T-helper 1 cell treated with Interleukin-12 subunit alpha and Interleukin-12 subunit beta and Interleukin-4 antibody, amounts not matched to agents 30 μg/mL and 1 μg/mL, for 36 hours (primary cell): ENCODE results near the gene LTB4R.

Source experiments
- H3K27ac Mint-ChIP-seq: one replicate; pipeline ENCODE4 v1.8.0; 2021; ENCODE audit warnings: mild to moderate bottlenecking, mixed read lengths
- H3K27me3 Mint-ChIP-seq: one replicate; pipeline ENCODE4 v1.8.0; 2021; ENCODE audit warnings: low read depth, mixed read lengths
- H3K36me3 Mint-ChIP-seq: one replicate; pipeline ENCODE4 v1.8.0; 2021; ENCODE audit warnings: low read depth, mixed read lengths
- H3K4me1 Mint-ChIP-seq: one replicate; pipeline ENCODE4 v1.8.0; 2021; ENCODE audit warnings: low read depth, mixed read lengths
- H3K4me3 Mint-ChIP-seq: one replicate; pipeline ENCODE4 v1.8.0; 2021; ENCODE audit warnings: mild to moderate bottlenecking, moderate library complexity, mixed read lengths
- H3K9me3 Mint-ChIP-seq: one replicate; pipeline ENCODE4 v1.8.0; 2021; ENCODE audit warnings: mixed read lengths

The LTB4R gene

DNA sequence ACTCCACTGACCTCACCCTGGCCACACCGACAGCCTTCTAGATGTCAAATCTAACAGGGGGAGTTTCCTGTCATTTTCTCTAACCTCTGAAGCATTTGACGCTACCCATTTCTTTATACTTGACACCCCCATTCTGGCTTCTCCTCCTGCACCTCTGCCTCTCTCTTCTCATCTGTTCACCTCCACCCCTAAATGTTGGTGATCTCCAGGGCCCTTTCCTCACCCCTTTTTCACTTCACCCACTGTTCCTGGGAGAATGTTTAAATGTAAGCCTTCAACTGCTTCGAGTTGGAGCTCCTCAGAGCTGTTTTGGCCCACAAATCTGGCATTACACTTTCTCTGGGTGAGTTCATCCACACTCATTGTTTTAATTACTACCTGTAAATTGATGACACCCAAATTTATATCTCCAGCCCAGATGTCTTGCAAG lies 39.5 kb upstream of the LTB4R start:
- H3K27me3 Mint-ChIP-seq, result no peaks in the 10 kb centered on the region
- H3K27ac Mint-ChIP-seq, result peak overlapping the region; percentile 96
- H3K9me3 Mint-ChIP-seq, result no peaks in the 10 kb centered on the region
- peaks cover 15% of the 10 kb centered on the region for H3K36me3 Mint-ChIP-seq
- H3K4me1 Mint-ChIP-seq, result peaks cover 40% of the 10 kb centered on the region
- H3K4me3 Mint-ChIP-seq, result peak overlapping the region; percentile 93

GRCh38 chr14:24272467-24272866 lies 38.8 kb upstream of the LTB4R start:
- Mint-ChIP-seq H3K27ac (peak overlapping the region; percentile 96), H3K4me1 (peaks cover 44% of the 10 kb centered on the region)

DNA sequence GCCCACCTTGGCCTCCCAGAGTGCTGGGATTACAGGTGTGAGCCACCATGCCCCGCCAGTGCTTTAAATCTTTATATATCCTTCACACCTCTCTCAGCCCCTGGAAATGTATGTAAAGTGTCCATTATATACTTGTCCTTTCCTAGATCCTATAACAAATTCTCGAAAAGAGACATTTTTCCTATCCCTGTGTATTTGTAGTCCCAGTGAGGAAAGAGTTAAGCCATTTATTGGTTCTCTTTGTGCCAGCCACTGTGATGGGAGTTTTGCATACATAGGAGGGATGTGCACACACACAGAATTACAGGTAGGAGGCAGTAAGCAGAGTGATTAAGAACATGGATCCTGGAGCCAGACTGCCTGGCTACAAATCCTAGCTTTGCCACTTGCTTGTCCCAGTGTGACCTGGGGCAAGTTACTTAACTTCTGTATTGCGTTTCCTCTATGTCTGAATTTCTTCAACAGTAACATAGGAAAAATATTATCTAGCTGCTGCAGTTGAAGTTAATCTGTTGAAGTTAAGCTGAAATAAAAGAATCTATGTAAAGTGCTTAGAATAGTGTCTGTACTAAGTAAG lies 37.8 kb upstream of the LTB4R start:
- H3K4me3 Mint-ChIP-seq, result peak overlapping the region; percentile 41
- H3K9me3 Mint-ChIP-seq, result no peaks in the 10 kb centered on the region
- H3K36me3 Mint-ChIP-seq, result peaks cover 12% of the 10 kb centered on the region
- H3K27ac Mint-ChIP-seq, result peak overlapping the region; percentile 87
- H3K4me1 Mint-ChIP-seq, result peaks cover 47% of the 10 kb centered on the region
- no peaks in the 10 kb centered on the region for H3K27me3 Mint-ChIP-seq

More at GRCh38 chr14:24272467-24272866, 38.8 kb upstream of the LTB4R start:
- peaks cover 12% of the 10 kb centered on the region for H3K36me3 Mint-ChIP-seq
- no peaks in the 10 kb centered on the region for H3K27me3 Mint-ChIP-seq
- H3K4me3 Mint-ChIP-seq, result peak overlapping the region; percentile 93
- H3K9me3 Mint-ChIP-seq, result no peaks in the 10 kb centered on the region

DNA sequence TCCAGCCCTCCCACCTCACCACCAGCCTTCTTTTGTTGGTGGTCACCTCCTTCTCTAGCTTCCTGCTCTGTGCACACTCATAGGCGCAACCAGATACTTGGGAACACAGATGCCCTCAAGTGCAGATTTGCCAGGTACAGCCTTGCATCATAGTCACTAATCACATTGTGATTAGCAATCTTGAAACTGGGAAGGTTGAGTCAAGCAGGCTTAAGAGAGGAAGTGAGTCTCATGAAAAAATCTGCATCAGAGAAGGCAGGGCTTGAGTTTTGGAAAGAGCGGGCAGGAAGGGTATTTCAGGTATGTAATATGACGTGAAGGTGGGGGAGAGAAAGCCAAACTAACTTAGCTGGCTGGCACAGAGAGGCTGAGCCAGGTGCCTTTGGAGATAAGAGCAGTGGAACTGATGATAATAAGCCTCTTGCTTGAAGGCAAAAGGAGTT lies 37.2 kb upstream of the LTB4R start:
- Mint-ChIP-seq H3K4me1 (peaks cover 51% of the 10 kb centered on the region), H3K27me3 (no peaks in the 10 kb centered on the region), H3K27ac (peak overlapping the region; percentile 87), H3K9me3 (no peaks in the 10 kb centered on the region), H3K36me3 (peaks cover 10% of the 10 kb centered on the region), H3K4me3 (peak overlapping the region; percentile 33)

DNA sequence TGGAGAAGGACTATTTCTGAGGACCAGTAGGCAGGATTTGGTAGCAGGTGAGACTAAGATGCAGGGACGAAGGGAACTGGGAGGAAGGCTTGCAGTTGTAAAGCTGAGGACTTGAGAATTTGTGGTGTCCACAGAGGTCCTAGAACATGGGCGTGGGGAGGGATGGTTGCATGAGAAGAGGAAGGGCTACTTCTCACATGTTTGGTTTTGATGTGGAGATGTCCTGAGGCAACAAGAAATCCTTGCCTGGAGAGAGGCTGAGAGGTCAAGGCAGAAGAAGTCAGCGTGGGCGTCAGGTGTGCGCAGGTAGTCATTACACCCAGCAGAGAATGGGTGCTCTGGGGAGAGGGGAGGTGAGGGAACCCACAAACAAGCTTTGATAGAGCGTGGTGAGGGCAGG lies 34.2 kb upstream of the LTB4R start:
- H3K27me3 Mint-ChIP-seq, result no peaks in the 10 kb centered on the region
- H3K27ac Mint-ChIP-seq, result peak overlapping the region; percentile 37
- H3K9me3 Mint-ChIP-seq, result no peaks in the 10 kb centered on the region
- peaks cover 43% of the 10 kb centered on the region for H3K4me1 Mint-ChIP-seq
- peaks cover 2% of the 10 kb centered on the region for H3K36me3 Mint-ChIP-seq
- no peak overlapping the region for H3K4me3 Mint-ChIP-seq

DNA sequence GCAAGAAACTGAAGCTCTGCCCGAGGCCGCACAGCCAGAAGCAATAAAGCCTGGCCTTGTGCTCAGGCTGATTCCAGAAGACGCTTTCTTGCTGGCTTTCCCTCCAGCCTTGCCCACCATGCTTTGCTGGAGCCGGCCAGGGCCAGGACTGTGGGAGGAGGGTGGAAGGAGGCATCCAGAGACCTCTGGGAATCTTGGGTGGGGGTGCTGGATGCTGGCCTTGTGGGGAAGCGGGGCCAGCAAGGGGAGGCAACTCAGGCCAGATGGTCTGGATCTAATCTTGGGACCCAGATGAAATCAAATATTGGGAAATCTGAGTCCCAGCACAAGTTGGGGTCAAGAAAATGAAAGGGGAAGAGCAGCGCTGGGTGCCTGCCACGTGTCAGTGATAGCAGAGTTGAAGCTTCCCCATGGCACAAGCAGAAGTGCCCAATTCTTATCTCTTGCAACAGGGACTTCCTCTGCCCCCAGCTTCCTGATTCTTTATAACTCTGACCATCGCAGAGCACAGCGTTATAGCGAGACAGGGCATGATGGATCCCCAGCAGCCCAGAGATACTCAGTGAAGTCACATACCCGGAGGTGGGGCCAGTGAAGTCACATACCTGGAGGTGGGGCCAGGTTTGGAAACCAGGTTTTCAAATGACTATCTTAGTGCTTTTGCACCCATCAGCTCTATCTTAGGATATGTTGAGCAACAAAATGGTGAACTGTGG lies 33.5 kb upstream of the LTB4R start:
- no peak overlapping the region for H3K4me3 Mint-ChIP-seq
- H3K36me3 Mint-ChIP-seq, result peaks cover 2% of the 10 kb centered on the region
- peaks cover 36% of the 10 kb centered on the region for H3K4me1 Mint-ChIP-seq
- H3K27ac Mint-ChIP-seq, result no peak overlapping the region
- H3K27me3 Mint-ChIP-seq, result no peaks in the 10 kb centered on the region
- H3K9me3 Mint-ChIP-seq, result no peaks in the 10 kb centered on the region

DNA sequence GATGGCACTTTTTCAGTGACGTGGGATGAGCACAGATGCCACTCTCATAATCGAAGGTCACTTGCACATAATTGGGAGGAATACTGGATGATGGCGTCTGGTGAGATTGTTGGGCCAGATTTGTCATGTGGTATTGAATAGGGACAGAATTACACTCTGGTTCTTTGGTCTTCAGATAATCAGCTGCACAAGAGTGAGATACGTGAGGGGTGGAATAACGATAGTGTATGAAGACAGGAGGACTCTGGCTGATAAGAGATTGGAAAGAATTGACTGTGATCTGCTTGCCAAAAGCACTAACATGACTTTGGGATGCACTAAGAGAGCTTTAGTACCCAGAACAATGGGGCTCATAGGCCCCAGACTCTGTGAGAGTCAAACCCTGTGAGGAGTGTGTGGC lies 32.9 kb upstream of the LTB4R start:
- peak overlapping the region; percentile 39 for H3K27ac Mint-ChIP-seq
- H3K27me3 Mint-ChIP-seq, result no peaks in the 10 kb centered on the region
- H3K4me1 Mint-ChIP-seq, result peaks cover 32% of the 10 kb centered on the region
- H3K36me3 Mint-ChIP-seq, result peaks cover 2% of the 10 kb centered on the region
- H3K9me3 Mint-ChIP-seq, result no peaks in the 10 kb centered on the region
- H3K4me3 Mint-ChIP-seq, result no peak overlapping the region

GRCh38 chr14:24279301-24280186 lies 31.8 kb upstream of the LTB4R start:
- H3K27ac Mint-ChIP-seq, result peak overlapping the region; percentile 70
- H3K27me3 Mint-ChIP-seq, result peaks cover 5% of the 10 kb centered on the region
- H3K4me3 Mint-ChIP-seq, result peak overlapping the region; percentile 14
- peaks cover 22% of the 10 kb centered on the region for H3K4me1 Mint-ChIP-seq
- H3K9me3 Mint-ChIP-seq, result no peaks in the 10 kb centered on the region
- peaks cover 2% of the 10 kb centered on the region for H3K36me3 Mint-ChIP-seq

DNA sequence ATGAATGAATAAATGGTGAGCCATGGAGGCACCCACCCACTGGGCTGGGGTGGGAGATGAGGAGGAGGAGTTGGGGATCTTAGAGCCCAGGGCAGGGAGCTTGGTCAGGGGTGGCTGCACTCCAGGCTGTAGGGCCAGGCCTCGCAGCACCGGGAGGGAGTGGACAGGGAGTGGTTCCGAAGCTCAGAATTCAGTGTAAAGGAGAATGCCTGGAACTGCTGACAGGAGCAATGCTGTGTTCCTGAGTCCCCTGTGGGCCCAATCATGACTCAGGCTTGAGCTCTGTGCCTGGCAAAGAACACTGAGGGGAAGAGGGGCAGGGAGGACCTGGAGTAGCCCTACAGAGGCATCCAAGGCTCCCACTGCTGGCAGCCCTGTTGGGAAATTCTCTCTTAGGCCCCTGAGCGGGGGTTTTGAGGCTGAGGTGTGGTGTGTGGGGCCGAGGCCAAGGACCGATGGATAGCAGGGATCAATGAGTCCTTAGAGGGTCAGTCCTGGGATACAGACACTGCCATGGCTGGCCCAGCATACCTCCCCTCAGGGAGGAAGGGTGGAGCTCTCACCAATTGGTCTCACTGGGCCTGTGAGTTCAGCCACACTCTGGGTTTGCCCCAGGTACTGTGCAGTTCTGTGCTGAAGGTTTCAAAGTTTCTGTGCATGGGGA lies 30.4 kb upstream of the LTB4R start:
- Mint-ChIP-seq H3K27ac (peak overlapping the region; percentile 38), H3K4me3 (no peak overlapping the region)

DNA sequence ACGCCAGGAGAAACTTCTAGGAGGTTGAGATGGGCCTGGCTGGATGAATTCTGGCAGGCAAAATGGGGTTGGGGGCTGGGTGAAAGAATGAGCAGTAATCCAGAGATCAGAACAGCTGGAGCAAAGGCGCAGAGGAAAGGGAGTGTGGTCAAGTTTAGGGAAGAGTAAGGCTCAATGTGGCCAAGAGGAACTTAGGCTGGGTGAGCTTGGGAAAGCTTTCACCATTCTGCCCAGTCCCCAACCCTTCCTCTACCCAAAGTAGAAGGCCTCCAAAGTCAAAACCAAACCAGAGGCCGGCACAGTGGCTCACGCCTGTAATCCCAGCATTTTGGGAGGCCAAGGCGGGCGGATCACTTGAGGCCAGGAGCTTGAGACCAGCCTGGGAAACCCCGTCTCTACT lies 29.7 kb upstream of the LTB4R start:
- peaks cover 15% of the 10 kb centered on the region for H3K27me3 Mint-ChIP-seq
- no peaks in the 10 kb centered on the region for H3K9me3 Mint-ChIP-seq
- H3K4me3 Mint-ChIP-seq, result no peak overlapping the region
- H3K27ac Mint-ChIP-seq, result no peak overlapping the region
- peaks cover 2% of the 10 kb centered on the region for H3K36me3 Mint-ChIP-seq
- H3K4me1 Mint-ChIP-seq, result peaks cover 19% of the 10 kb centered on the region

More for the DNA sequence above, 30.4 kb upstream of the LTB4R start:
- H3K9me3 Mint-ChIP-seq, result no peaks in the 10 kb centered on the region
- peaks cover 2% of the 10 kb centered on the region for H3K36me3 Mint-ChIP-seq
- peaks cover 11% of the 10 kb centered on the region for H3K27me3 Mint-ChIP-seq
- peaks cover 19% of the 10 kb centered on the region for H3K4me1 Mint-ChIP-seq

- Mint-ChIP-seq H3K9me3 (no peaks in the 10 kb centered on the region), H3K27me3 (peaks cover 21% of the 10 kb centered on the region), H3K4me1 (peaks cover 17% of the 10 kb centered on the region), H3K36me3 (peaks cover 3% of the 10 kb centered on the region), H3K4me3 (no peak overlapping the region), H3K27ac (no peak overlapping the region)
Observed at GRCh38 chr14:24282736-24283135, 28.6 kb upstream of the LTB4R start.

DNA sequence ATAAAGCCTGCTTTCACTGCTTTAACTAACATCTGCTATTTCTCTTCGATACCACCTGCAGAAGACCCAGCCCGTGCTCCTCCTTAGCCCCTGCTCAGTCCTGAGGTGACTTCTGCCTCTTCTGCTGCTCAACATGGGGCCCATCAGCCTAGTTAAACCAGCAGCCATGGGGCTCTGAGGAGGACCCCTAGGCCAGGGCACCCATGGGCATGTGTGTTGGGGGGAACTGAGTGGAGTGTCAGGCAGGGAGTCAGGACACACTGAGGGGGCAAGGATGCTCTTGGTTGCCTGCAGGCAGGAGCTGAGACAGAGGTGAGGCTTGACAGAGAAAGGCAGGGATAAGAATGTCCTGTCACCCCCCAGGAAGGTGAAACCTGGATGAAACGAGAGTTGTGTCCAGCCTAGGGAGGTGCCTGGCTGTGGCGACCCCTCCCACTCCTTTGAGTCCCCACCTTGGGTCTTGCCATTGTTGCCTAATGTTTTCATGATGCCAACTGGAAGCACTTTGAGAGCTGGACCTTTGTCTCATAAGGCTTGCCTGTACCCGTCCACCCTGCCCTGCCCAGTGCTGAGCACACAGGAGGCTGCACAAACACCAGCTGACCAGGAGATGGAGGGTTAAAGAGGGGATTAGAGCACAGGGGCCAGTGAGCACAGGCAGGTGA lies 27.4 kb upstream of the LTB4R start:
- H3K4me3 Mint-ChIP-seq, result no peak overlapping the region
- no peaks in the 10 kb centered on the region for H3K9me3 Mint-ChIP-seq
- H3K27ac Mint-ChIP-seq, result no peak overlapping the region
- peaks cover 15% of the 10 kb centered on the region for H3K4me1 Mint-ChIP-seq
- peaks cover 3% of the 10 kb centered on the region for H3K36me3 Mint-ChIP-seq
- H3K27me3 Mint-ChIP-seq, result peaks cover 26% of the 10 kb centered on the region

- H3K4me3 Mint-ChIP-seq, result no peak overlapping the region
Observed at GRCh38 chr14:24284501-24285035, 26.7 kb upstream of the LTB4R start.

More at GRCh38 chr14:24284501-24285035, 26.7 kb upstream of the LTB4R start:
- Mint-ChIP-seq H3K36me3 (peaks cover 3% of the 10 kb centered on the region), H3K4me1 (peaks cover 11% of the 10 kb centered on the region), H3K27ac (no peak overlapping the region), H3K9me3 (no peaks in the 10 kb centered on the region), H3K27me3 (peaks cover 26% of the 10 kb centered on the region)
